ENCODE data around the gene GNAS-AS1.

DNA sequence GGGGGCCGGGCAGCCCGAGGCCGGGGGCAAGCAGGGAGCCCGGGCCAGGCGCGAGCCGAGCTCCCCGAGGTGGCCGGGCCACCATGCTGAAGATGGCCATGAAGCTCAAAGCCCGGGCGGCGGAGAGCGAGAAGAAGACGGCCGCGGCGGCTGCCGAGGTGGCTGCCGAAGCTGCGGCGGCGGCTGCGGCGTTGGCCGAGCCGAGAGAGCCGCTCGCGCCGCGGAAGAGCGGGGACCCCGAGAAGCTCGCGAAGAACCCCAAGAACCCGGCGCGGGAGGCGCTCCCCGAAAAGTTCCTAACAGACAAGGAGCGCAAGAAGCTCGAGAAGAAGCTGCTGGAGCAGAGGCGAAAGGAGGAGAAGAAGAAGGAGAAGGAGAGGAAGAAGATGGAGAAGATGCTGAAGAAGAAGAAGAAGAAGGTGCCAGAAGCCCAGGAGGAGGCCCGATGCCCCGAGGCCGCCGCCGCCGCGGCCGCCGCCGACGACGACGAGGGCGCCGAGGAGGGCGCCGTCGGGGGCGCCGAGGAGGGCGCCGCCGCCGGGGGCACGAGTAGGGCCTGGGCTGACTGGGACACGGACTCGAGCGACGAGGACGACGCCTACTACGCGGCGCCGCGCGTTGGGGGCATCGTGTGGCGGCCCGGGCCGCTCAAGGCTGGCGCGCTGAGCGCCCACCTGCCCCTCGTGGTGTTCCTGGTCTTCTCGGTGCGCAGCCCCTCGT is 39.3 kb upstream of the GNAS-AS1 start:
- TF ChIP-seq, protein P1, sequence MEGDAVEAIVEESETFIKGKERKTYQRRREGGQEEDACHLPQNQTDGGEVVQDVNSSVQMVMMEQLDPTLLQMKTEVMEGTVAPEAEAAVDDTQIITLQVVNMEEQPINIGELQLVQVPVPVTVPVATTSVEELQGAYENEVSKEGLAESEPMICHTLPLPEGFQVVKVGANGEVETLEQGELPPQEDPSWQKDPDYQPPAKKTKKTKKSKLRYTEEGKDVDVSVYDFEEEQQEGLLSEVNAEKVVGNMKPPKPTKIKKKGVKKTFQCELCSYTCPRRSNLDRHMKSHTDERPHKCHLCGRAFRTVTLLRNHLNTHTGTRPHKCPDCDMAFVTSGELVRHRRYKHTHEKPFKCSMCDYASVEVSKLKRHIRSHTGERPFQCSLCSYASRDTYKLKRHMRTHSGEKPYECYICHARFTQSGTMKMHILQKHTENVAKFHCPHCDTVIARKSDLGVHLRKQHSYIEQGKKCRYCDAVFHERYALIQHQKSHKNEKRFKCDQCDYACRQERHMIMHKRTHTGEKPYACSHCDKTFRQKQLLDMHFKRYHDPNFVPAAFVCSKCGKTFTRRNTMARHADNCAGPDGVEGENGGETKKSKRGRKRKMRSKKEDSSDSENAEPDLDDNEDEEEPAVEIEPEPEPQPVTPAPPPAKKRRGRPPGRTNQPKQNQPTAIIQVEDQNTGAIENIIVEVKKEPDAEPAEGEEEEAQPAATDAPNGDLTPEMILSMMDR (IDR thresholded peaks at IDR 0.05): no peak
- no peak for TF ChIP-seq EZH2 (IDR thresholded peaks at IDR 0.05; ENCODE audit: borderline replicate concordance, insufficient read depth, low read depth, low read length, poor library complexity, severe bottlenecking)

Measured in B cell (primary cell).